NCI-H345 treated with DMSO at 0.1 percent for 48 hours (cell line): ENCODE measurements around the gene FIG4.
A peak's percentile ranks its signal among the peaks of the same experiment; 100 is the strongest.
"Not testable (repeated sequence)": the region's sequence is repeated elsewhere in the genome, so short reads cannot be mapped to it uniquely, and the experiment has no call there.

Experiments
- DNase-seq: peaks from one replicate; lab custom pipeline; 2025; ENCODE audit not compliant: unreplicated experiment; lab: John Stamatoyannopoulos, UW

FIG4 gene

DNA sequence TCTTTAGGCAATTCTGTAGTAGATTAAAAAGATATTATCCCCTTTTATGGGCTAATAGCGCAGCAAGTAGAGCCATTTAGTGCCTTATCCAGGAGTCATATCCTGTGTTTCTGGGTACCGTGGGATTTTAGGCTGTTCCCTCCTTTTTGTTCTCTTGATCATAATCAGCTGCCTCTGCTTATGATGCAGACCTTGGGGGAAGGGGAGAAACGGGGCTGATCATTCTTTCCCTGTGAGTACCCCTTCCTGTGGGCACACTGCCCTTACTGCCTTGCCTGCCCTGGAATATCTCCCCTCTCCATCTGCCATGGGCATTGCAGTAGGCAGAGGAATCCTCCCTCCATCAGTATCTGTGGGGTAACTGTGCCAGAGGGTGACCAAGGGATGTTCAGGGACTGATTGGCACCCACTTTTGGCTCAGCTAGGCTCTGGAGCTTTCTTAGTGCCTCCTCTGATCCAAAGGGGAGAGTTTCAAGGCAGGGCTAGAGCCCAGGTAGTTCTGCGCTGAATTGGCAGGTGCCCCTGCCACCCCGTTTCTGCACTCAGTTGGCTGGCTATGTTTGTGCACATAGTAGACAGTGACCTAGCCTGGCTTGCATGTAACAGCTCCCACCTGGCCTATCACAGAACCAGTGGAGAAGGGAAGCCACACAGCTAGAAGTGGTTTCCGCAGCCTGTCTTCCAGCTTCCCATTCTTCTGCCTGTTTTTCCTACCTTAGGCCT, 103.3 kb downstream of the FIG4 start:
- DNase-seq: no peak

DNA sequence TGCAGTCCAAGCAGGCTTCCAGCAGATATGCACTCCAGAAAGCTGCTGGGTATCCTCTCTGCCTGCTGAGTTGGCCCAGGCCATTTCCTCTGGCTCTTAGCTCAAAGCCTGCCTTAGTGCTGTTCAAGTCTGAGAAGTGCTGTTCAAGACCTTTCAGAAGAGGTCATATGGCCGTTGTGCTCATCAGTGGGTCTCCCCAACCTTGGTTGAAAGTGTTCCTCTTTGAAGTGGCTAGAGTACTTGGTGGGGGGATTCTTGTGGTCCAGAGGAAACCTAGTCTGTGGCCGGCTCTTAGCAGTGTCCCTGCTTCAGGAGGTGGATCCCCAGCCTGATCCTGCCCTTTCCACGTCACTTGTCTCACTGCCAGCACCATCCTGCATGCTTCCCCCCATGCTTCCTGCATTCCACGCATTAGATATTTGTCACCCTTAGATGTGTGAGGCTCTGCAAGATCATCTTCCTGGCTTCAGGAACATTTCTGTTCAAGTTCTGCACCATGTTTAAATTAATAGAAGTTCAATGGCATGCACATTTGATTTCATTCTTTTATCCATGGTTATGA, 105.0 kb downstream of the FIG4 start:
- no peak for DNase-seq

DNA sequence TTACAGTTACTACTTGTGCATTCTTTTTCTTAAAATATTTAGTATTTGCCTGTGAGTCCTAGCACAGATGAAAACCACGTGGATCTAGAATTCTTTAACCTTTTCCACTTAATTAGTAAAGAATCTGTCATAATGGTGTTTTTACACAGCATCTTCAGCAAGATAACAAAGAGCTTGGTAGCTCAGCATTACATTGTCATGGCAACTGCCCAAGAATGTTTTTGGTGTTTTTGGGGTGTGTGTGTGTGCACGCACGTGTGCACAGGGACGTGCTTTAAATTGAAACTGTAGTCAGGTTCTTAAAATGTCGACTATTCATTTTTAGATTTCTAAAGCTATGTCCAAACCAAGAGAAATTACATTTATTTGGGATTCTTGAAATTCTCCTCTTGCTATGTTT, 108.0 kb downstream of the FIG4 start:
- DNase-seq: no peak

DNA sequence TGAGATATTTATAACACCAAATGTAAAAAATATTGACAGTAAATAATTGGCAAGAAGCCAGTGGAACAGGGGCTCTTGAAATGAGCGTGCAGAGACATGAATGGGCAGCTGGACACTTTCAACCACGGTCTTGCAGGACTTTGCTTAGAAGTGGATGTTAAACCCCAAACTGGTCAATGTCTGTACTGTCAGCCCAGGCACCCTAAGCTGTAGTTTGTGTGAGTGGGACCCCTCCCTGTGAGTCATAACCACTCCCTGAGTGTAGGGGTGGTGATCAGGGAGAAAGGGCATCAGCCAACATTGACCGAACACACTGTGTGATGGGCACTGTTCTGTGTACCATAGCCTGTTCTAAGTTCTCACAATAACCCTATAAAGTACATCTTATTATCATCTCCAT, 108.6 kb downstream of the FIG4 start:
- no peak for DNase-seq

DNA sequence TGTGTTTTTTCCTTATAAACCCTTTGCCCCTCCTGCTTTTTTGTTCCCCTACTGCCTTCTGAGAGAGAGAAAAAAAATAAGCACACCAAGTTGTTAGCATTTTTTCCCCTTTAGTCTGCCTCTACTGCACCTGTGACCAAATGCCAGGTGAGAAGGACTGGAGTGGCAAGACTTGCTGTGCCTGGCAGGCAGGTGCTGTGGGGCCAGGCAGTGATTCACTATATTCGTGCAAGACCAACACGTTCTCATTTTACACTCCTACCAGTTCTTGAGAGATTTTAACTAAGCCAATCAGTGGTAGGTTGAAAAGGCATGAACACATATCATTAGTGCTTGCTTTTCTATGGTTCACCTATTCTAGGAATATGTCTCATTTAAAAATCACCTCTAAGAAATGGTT, 109.7 kb downstream of the FIG4 start:
- peak; percentile 85 for DNase-seq

DNA sequence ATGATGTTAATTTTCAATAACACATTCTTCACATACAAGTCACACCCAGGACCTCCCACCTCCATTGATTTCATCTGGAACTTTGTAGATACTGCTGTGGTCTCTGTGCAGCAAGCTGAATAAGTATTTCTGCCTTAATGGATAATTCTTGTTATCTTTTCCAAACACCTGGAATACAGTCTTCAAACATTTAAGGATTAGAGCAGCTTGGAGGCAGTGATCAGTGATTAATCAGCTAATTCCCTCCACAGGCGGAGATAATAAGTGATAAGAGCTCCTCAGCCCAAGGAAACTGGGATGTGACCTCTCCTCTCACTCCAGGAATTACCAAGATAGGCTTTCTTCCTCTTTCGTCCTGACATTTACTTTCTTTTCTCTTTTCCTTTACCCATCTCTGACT, 110.7 kb downstream of the FIG4 start:
- DNase-seq: no peak

DNA sequence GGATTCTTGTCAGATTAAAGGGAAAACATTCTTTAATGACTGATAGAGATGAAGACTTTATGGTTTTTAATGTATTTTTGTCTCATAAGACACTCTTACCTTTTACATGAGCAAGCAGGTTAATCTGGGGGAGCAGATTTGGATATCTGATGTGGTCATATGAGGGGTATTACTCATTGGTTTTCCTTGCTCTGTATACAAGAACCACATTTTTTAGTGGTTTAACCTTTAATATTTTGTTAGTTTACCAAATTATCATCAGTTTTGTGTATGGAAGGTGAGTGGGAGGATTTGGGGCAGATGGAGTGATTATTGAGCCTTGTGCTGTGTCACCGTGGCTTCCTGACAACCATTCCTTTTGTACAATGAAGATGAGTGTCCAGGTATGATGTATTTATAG, 112.9 kb downstream of the FIG4 start:
- DNase-seq: no peak

DNA sequence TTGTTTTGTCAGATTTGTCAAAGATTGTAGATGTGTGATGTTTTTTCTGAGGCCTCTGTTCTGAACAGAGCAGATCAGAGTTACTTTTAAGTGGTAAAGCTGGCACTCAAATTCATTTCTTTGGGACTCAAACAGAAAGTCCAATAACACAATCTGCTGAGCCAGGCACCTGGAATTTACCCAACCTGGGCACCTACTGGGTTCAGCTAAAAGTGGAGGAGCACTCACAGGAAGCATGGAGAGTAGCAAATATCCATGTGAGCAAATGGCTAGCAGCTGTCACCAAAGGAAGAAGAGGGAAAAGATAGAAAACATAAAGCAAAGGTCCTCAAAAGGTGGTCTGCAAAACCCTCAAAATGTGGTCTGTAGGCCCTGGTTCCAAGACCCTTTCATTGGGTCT, 116.8 kb downstream of the FIG4 start:
- DNase-seq: no peak

DNA sequence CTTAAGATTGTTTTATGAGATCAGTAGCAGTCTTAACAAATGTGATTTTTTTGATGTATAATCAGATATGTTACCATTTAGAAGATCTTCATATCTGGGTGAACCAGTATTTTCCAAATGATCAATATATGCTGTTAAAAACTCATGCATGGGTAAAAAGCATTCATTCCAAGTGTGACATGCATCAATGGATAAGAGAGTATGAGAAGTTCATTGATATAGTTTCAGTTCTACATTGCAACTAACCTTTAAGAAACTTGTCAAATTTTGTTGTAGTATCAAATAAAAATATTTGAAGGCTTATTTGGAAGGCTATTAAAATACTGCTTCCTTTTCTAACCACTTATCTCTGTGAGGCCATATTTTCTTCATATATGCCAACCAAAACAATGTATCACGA, 117.7 kb downstream of the FIG4 start:
- no peak for DNase-seq

DNA sequence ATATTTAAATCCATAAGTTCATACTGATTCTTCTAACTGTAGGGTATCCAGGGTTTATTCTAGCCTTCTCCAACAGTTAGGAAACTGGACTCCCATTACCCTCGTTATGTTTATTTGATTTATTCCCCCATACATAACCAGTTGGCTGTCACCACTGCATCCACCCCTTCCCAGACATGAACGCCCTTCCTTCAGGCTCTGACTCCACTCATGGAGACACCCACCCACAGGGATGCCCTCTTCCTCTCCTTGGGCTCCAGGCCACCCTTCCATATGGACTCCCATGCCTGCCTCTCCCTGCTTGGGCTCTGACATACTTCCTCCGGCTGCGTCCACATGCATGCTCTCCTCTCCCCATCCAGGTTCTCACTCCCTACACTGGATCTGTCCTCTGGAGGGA, 124.0 kb downstream of the FIG4 start:
- DNase-seq: no peak

DNA sequence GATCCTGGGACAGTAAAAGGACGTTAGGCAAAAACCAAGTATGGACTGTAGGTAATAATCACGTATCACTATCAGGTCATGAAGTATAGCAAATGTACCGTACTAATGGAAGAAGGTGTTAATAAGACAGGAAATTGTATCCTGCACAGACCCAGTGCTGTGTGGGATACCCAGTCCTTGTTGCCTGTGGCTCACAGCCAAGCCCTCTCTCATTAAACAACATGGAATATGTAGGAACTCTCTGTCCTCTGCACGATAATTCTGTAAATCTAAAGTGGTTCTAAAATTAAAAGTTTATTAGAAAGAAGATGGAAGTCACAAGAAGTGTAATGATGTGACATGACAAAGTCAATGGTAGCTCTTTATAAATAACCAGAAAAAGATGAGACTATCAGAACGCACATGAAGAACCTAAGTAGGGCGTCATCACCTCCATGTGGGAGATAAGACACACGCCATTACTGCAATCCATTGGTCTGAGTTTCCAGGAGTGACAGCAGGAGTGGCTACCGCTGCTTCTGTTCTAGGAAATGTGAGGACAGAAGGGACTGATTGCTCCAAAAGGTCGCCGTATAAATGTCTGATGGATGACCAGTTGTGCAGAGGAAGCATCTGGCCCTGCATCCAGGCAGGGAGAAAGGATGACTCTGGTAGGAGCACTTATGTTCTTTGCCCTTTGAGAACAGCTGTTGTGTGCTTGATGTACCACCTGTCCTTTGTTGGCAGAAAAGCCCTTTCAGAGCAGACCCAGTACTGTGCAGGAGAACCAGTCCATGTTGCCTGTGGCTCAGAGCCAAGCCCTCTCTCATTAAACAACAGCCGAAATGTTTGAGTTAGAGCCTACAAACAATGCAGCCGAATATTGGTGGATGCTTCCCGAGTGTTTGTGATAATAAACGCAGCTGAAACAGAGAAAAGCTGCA, 125.6 kb downstream of the FIG4 start:
- DNase-seq: peak; percentile 99

DNA sequence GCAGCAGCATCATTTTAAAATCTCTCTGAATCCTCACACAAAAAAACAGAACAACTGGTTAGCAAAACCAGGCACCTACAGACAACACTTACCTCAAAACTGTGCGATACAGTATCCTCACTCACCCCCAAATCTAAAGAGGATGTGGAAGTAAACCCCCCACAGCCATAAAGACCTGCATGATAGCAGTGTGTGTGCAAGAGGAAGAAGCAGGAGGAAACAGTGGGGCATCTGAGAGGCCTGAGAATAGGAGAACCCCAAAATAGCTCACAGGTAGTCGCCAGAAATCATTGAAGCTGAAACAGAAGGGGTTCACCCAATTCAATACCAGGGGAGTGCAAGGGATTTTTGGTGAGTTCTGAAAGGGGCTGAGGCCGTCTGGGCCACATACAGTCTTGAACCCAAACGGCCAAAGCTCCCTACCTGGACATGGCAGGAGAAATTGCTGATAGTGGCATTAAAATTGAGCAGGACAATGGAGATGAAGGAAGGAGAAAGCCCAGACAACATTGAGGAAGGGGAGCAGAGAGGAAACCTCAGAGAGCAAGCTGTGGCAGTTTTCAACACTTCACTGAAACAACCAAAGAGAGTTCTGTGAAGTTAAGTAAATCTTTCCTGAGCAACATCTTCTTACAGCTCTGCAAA, 129.7 kb downstream of the FIG4 start:
- no peak for DNase-seq

DNA sequence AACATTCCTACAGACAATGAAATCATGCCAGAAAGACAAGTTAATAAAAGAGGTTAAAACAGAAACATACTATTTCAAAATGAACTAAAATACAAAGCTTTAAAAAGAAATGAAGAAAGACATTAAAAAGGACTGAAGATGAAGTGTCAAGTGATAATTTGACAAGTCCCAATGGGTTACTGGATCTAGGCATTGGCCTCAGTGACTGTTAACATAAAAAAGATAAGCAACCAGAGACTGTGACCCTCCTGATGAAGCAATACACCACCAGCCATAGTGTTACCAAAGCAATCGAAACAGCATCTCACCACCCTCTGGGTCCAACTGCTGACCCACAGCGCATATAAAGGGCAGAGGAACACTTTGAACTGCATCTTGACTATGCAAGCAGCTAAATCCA, 130.3 kb downstream of the FIG4 start:
- DNase-seq: no peak

DNA sequence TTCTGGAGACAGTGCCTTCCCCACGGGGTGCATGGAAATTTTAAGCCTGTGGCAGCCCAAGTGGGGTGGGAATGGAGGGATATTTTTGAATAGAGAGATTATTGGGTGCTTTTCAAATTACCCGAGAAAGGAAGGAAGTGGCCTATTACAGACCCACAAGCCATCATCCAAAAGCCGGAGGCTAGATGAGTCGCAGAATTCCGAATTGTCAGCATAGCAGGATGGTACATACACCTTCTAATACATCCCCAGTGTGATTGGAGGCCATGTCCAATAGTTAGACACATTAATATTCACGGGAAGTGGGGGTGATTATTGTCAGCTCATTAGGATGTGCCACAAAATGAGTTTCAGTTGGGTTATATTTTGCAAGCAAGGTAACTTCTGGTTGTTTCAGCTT, 133.0 kb downstream of the FIG4 start:
- DNase-seq: no peak

DNA sequence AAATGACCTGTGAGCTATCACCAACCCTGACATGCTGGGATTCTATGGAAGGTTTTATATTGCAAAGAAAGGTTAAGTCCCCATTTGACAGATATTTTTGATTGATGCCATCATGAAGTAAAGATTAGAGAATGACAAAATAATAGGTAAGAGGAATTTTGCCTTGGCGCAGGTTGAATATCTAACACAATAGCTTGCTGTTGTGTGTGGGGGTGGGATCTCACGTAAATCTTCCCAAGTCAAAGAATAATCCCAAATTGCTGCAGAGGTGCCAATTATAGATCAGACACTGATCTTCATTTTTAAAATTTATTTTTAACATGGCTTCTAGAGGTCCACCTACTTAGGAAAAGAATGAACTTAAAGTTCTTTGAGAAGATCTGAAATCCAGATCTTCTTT, 135.5 kb downstream of the FIG4 start:
- DNase-seq: no peak

DNA sequence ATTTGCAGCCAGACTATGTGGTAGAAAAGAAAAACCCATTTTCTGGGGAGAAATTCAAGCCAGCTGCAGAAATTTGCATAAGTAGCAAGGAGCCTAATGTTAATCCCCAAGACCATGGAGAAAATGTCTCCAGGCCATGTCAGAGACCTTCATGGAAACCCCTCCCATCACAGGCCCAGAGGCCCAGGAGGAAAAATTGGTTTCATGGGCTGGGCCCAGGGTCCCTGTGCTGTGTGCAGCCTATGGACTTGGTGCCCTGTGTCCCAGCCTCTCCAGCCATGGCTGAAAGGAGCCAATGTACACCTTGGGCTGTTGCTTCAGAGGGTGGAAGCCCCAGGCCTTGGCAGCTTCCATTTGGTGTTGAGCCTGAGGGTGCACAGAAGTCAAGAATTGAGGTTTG, 140.3 kb downstream of the FIG4 start:
- not testable (repeated sequence) for DNase-seq

DNA sequence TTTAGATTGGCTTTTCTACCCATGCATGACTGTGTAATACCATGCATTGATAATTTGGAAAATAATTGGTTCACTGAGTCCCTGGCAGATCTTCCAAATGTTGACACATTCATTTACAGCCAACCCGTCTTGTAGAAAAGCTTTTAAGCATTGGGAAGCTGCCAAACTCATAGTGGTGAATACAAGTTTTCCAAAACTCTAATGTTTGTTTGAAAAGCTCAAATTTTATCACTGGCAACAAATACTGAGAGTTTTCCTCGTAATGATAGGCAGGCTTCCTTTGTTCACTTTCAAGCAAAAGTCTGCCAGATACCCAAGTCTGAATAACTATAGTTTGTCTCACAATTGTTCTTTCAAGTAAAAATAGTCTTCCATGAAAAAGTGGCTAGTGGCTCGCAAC, 143.0 kb downstream of the FIG4 start:
- DNase-seq: no peak

DNA sequence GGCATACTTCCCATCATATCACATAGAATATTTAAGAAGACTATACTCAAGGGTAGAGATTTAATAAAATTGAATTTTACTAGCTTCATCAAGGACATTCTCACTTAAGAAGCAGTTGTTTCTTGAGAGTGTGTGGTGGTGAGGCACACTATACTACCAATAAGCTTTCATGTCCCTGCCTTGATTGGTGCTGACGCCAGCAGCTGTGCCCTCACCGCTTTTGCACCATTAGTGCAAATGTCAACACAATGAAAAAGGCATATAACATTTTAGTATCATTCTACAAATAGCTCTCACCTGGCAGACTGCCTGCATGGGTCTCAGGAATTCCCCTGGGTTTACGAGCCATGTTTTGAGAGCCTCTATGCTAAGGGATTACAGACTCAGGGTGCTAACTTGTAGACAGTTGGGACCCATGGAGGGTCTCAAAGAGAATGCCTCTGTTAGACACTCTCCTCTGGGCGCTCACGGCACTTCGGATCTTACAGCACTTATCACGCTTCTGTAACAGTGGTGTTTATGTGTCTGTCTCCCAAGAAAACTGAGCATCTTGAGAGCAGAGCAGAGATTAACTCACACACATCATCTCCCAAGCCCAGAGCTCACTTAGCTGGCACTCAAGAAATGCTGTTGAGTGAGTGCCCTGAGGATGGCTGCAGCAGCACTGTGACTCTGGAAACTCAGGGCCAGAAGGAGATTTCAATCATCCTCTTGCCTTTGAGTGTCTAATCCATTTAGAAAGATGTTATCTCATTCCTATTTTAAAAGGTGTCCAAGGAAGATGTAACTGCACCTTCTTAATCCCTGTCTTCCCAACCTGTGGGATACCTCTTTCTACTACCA, 143.7 kb downstream of the FIG4 start:
- DNase-seq: peak; percentile 83

DNA sequence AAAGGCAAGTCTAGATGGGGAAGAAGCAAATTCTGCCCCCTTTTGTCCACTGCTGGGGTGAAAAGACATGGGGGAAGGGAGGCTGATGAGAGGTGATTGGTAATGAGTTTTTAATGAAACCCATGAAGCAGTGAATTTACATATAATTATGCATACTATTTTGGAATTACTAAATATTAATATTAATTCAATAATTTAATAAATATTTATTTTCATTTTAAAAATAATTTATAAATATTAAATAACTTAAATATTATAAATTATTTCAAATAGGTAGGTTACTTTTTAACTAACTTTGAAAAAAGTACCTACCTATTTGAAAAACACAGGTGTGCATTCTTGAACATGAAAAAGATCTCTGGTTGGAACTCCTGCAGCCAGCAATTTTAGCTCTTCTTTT, 148.9 kb downstream of the FIG4 start:
- no peak for DNase-seq

DNA sequence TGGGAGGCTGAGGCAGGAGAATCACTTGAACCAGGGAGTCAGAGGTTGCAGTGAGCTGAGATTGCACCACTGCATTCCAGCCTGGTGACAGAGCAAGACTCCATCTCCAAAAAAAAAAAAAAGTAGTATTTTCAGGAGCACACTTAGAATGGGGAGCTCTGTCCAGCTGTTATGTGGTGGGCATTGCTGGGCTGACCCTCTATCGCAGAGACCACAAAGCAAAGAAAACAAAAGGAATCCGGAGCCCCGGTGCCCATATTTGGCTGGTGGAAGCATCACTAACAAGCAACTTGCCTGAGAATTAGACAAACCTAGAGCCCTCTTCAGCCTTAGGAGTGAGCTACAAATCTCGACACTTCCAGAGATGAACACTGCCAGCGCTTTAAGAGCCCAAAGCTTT, 149.7 kb downstream of the FIG4 start:
- no peak for DNase-seq

DNA sequence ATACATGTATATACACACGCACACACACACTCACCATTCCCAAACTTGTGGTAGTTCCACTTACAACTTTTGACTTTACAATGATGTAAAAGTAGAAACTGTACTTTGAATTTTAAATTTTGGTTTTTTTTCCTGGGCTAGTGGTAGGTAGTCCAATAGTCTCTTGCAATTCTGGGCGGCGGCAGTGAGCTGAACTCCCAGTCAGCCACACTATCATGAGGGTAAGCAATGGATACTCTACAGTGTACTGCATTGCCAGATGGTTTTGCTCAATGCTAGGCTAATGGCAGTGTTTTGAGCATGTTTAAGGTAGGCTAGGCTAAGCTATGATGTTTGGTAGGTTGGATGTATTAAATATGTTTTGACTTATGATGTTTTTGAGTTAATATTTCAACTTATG, 150.8 kb downstream of the FIG4 start:
- DNase-seq: no peak
